Keratinocyte (primary cell): ENCODE results near the gene SLC25A34.
"Not testable (repeated sequence)": the region's sequence is repeated elsewhere in the genome, so short reads cannot be mapped to it uniquely, and the experiment has no call there.

ENCODE experiments used
- EZH2 ChIP-seq: IDR thresholded peaks from one replicate; pipeline ENCODE4 v1.6.1; 2012; ENCODE audit warnings: inconsistent platforms, mild to moderate bottlenecking, low read length, moderate library complexity
- TF ChIP-seq, protein P1 (sequence below), 3 experiments: IDR thresholded peaks in 1 of 3; conservative IDR thresholded peaks in 1 of 3; optimal IDR thresholded peaks in 1 of 3; 2 replicates in 2 of 3; 3 replicates in 1 of 3; pipeline versions ENCODE3 to v1.5.1; 2011; ENCODE audit warnings: low read length in 3 of 3, mild to moderate bottlenecking in 3 of 3, moderate library complexity in 2 of 3, control low read depth in 1 of 3, inconsistent platforms in 1 of 3; ENCODE audit not compliant: insufficient read depth in 2 of 3; ENCODE audit errors: extremely low read depth in 1 of 3

- TF ChIP-seq, protein P1, sequence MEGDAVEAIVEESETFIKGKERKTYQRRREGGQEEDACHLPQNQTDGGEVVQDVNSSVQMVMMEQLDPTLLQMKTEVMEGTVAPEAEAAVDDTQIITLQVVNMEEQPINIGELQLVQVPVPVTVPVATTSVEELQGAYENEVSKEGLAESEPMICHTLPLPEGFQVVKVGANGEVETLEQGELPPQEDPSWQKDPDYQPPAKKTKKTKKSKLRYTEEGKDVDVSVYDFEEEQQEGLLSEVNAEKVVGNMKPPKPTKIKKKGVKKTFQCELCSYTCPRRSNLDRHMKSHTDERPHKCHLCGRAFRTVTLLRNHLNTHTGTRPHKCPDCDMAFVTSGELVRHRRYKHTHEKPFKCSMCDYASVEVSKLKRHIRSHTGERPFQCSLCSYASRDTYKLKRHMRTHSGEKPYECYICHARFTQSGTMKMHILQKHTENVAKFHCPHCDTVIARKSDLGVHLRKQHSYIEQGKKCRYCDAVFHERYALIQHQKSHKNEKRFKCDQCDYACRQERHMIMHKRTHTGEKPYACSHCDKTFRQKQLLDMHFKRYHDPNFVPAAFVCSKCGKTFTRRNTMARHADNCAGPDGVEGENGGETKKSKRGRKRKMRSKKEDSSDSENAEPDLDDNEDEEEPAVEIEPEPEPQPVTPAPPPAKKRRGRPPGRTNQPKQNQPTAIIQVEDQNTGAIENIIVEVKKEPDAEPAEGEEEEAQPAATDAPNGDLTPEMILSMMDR (optimal IDR thresholded peaks at IDR 0.05 in 1 of 3, IDR thresholded peaks at IDR 0.05 in 1 of 3, conservative IDR thresholded peaks at IDR 0.05 in 1 of 3; ENCODE audit: extremely low read depth in 1 of 3, insufficient read depth in 2 of 3, low read length in 3 of 3) = not testable (repeated sequence)
- TF ChIP-seq EZH2 = not testable (repeated sequence)
Measured at GRCh38 chr1:15699321-15699720, 36.7 kb upstream of the SLC25A34 start.
